H9 (cell line): ENCODE results near the gene SH3RF3. TPM values are rescaled to one million over a fixed set of nuclear protein-coding genes. Genes with fewer than 3 reads are reported as not detected.

Experiments
- DNase-seq: peaks from one replicate; pipeline ENCODE4 v3.0.0-alpha.2; 2017
- H2AFZ ChIP-seq: one replicate; pipeline ENCODE4 v1.6.1; 2013; ENCODE audit warnings: mild to moderate bottlenecking, low read length, control low read depth, moderate library complexity
- H2AK5ac ChIP-seq: 2 replicates; pipeline ENCODE4 v1.6.1; 2013; ENCODE audit warnings: low read length, control low read depth, mixed read lengths; ENCODE audit not compliant: insufficient read length
- H2BK120ac ChIP-seq: one replicate; pipeline ENCODE4 v1.6.1; 2013; ENCODE audit warnings: low read depth, mild to moderate bottlenecking, low read length, control low read depth, inconsistent platforms; ENCODE audit not compliant: poor library complexity, severe bottlenecking
- H2BK12ac ChIP-seq: 2 replicates; pipeline ENCODE4 v1.6.1; 2013; ENCODE audit warnings: low read length, control low read depth, mixed read lengths, low read depth; ENCODE audit not compliant: insufficient read length
- H2BK15ac ChIP-seq: 2 replicates; pipeline ENCODE4 v1.6.1; 2013; ENCODE audit warnings: low read depth, low read length, control low read depth
- H2BK20ac ChIP-seq: one replicate; pipeline ENCODE4 v1.6.1; 2013; ENCODE audit warnings: low read depth, mild to moderate bottlenecking, low read length, control low read depth, inconsistent platforms; ENCODE audit not compliant: poor library complexity, severe bottlenecking
- H2BK5ac ChIP-seq: 2 replicates; pipeline ENCODE4 v1.6.1; 2013; ENCODE audit warnings: low read length, control low read depth, mixed read lengths; ENCODE audit not compliant: insufficient read length
- H3K14ac ChIP-seq: 2 replicates; pipeline ENCODE4 v1.6.1; 2013; ENCODE audit warnings: low read length, control low read depth; ENCODE audit not compliant: insufficient read depth
- H3K18ac ChIP-seq: 2 replicates; pipeline ENCODE4 v1.6.1; 2013; ENCODE audit warnings: low read depth, mild to moderate bottlenecking, mixed read lengths, low read length, control low read depth; ENCODE audit not compliant: insufficient read length
- H3K23ac ChIP-seq: 2 replicates; pipeline ENCODE4 v1.6.1; 2013; ENCODE audit warnings: low read length, control low read depth, mixed read lengths, low read depth; ENCODE audit not compliant: insufficient read length
- H3K23me2 ChIP-seq: 2 replicates; pipeline ENCODE4 v1.6.1; 2013; ENCODE audit warnings: low read depth, mild to moderate bottlenecking, mixed read lengths, low read length, control low read depth; ENCODE audit not compliant: insufficient read length, poor library complexity, severe bottlenecking
- H3K27ac ChIP-seq: 2 replicates; pipeline ENCODE4 v1.5.1; 2013; ENCODE audit warnings: low read length, control low read depth, mixed read lengths, low read depth; ENCODE audit not compliant: insufficient read length
- H3K27me3 ChIP-seq: 2 replicates; pipeline ENCODE4 v1.6.1; 2013; ENCODE audit warnings: low read length, control low read depth, inconsistent platforms; ENCODE audit not compliant: insufficient read depth
- H3K4ac ChIP-seq: 2 replicates; pipeline ENCODE4 v1.6.1; 2013; ENCODE audit warnings: low read depth, mild to moderate bottlenecking, control low read depth, inconsistent platforms, low read length, moderate library complexity
- H3K4me1 ChIP-seq: 2 replicates; pipeline ENCODE4 v1.6.1; 2013; ENCODE audit warnings: low read length, control low read depth, inconsistent platforms; ENCODE audit not compliant: insufficient read depth
- H3K4me2 ChIP-seq: 2 replicates; pipeline ENCODE4 v1.6.1; 2013; ENCODE audit warnings: low read length, control low read depth, mixed read lengths; ENCODE audit not compliant: insufficient read length, insufficient read depth
- H3K56ac ChIP-seq: 2 replicates; pipeline ENCODE4 v1.6.1; 2013; ENCODE audit warnings: low read depth, mild to moderate bottlenecking, mixed read lengths, low read length, control low read depth; ENCODE audit not compliant: insufficient read length
- H3K79me1 ChIP-seq: 2 replicates; pipeline ENCODE4 v1.6.1; 2013; ENCODE audit warnings: low read depth, mild to moderate bottlenecking, moderate library complexity, low read length, control low read depth, inconsistent platforms; ENCODE audit not compliant: insufficient read depth, poor library complexity, severe bottlenecking
- H3K79me2 ChIP-seq: 2 replicates; pipeline ENCODE4 v1.6.1; 2013; ENCODE audit warnings: low read length, control low read depth, inconsistent platforms; ENCODE audit not compliant: insufficient read depth
- H3K9ac ChIP-seq: 2 replicates; pipeline ENCODE4 v1.6.1; 2013; ENCODE audit warnings: low read length, control low read depth, mixed read lengths; ENCODE audit not compliant: insufficient read length; ENCODE audit errors: extremely low read depth
- H3K9me3 ChIP-seq: one replicate; pipeline ENCODE4 v1.6.1; 2013; ENCODE audit warnings: low read depth, low read length, inconsistent platforms; ENCODE audit not compliant: control insufficient read depth
- H3T11ph ChIP-seq: one replicate; pipeline ENCODE4 v1.6.1; 2013; ENCODE audit warnings: mild to moderate bottlenecking, low read length, control low read depth, inconsistent platforms
- H4K20me1 ChIP-seq: one replicate; pipeline ENCODE4 v1.6.1; 2013; ENCODE audit not compliant: control insufficient read depth, insufficient read length, insufficient read depth
- H4K5ac ChIP-seq: 2 replicates; pipeline ENCODE4 v1.6.1; 2013; ENCODE audit warnings: low read depth, mild to moderate bottlenecking, mixed read lengths, low read length, control low read depth; ENCODE audit not compliant: insufficient read length
- H4K8ac ChIP-seq: replicated peaks from 2 replicates; pipeline ENCODE4 v1.6.1; 2013; ENCODE audit warnings: low read length, control low read depth, mixed read lengths, low read depth; ENCODE audit not compliant: insufficient read length
- H4K91ac ChIP-seq: 2 replicates; pipeline ENCODE4 v1.6.1; 2013; ENCODE audit warnings: low read depth, mild to moderate bottlenecking, moderate library complexity, mixed read lengths, low read length, control low read depth; ENCODE audit not compliant: insufficient read length
- H3K27ac Mint-ChIP-seq, 3 experiments: 2 replicates in 2 of 3; 3 replicates in 1 of 3; pipeline ENCODE4 v1.8.0; 2020 to 2021; ENCODE audit warnings: mixed read lengths in 3 of 3, mild to moderate bottlenecking in 1 of 3, moderate library complexity in 1 of 3
- H3K27me3 Mint-ChIP-seq: 2 replicates; pipeline ENCODE4 v1.8.0; 2021; ENCODE audit warnings: low read depth, mild to moderate bottlenecking, moderate library complexity, mixed read lengths
- H3K36me3 Mint-ChIP-seq, 3 experiments: 2 replicates in 2 of 3; 3 replicates in 1 of 3; pipeline ENCODE4 v1.8.0; 2020 to 2021; ENCODE audit warnings: low read depth in 3 of 3, mixed read lengths in 3 of 3; ENCODE audit not compliant: insufficient read depth in 1 of 3
- H3K4me1 Mint-ChIP-seq, 2 experiments: 2 replicates each; pipeline ENCODE4 v1.8.0; 2020; ENCODE audit warnings: mixed read lengths in 2 of 2
- H3K4me3 Mint-ChIP-seq, 2 experiments: 2 replicates in 1 of 2; 3 replicates in 1 of 2; pipeline ENCODE4 v1.8.0; 2020 to 2021; ENCODE audit warnings: mild to moderate bottlenecking in 2 of 2, mixed read lengths in 2 of 2, moderate library complexity in 1 of 2
- H3K9me3 Mint-ChIP-seq, 2 experiments: 2 replicates in 1 of 2; 3 replicates in 1 of 2; pipeline ENCODE4 v1.8.0; 2020; ENCODE audit warnings: mild to moderate bottlenecking in 2 of 2, mixed read lengths in 2 of 2, moderate library complexity in 1 of 2
- CTCF ChIP-seq: fragments of 200-600 bp; sonication (generic); conservative IDR thresholded peaks from 3 replicates; pipeline ENCODE4 v1.8.0; 2021; ENCODE audit warnings: antibody characterized with exemption, mild to moderate bottlenecking
- WGBS: extraction: QIAGEN DNeasy Blood & Tissue Kit; methylation state at CpG from one replicate; pipeline ENCODE4 v1.1.7; 2013; ENCODE audit warnings: missing lambda C conversion rate, low lambda C conversion rate, mixed read lengths; ENCODE audit not compliant: insufficient read length; ENCODE audit errors: extremely low coverage; 5-methylcytosine and 5-hydroxymethylcytosine counted together
- total RNA-seq: library from RNA; stranded (reverse); gene quantifications from 2 replicates; pipeline ENCODE4 v1.2.1, GENCODE V29; 2021

Gene SH3RF3
- total RNA-seq, 1 experiment from 2014 or later = 0.46 TPM

GRCh38 chr2:109212836-109213563 lies 84.0 kb downstream of the SH3RF3 start:
- Histone ChIP-seq H3K14ac (no peak overlapping the region), H3K27me3 (no peaks in the 10 kb centered on the region), H4K20me1 (no peaks in the 10 kb centered on the region), H2BK20ac (no peak overlapping the region), H3K56ac (no peak overlapping the region), H2BK12ac (no peak overlapping the region), H2BK5ac (no peak overlapping the region), H3K79me1 (no peaks in the 10 kb centered on the region), H3K18ac (no peak overlapping the region), H3T11ph (no peak overlapping the region), H4K8ac (no peak overlapping the region), H3K27ac (no peak overlapping the region), H3K79me2 (no peaks in the 10 kb centered on the region), H3K4ac (no peak overlapping the region), H3K4me1 (peaks cover 4% of the 10 kb centered on the region; the same call in 1 of the 2 replicates), H4K91ac (no peak overlapping the region), H3K23me2 (peaks cover 2% of the 10 kb centered on the region), H3K9ac (no peak overlapping the region), H2BK120ac (no peak overlapping the region), H2AFZ (no peak overlapping the region), H3K23ac (no peak overlapping the region), H2BK15ac (no peak overlapping the region), H3K4me2 (no peak overlapping the region), H3K9me3 (no peaks in the 10 kb centered on the region), H4K5ac (no peak overlapping the region), H2AK5ac (no peak overlapping the region)
- Mint-ChIP-seq H3K27ac (no peak overlapping the region; a peak in 1 of 7 replicates), H3K27me3 (peaks cover 8% of the 10 kb centered on the region), H3K9me3 (no peaks in the 10 kb centered on the region), H3K4me1 (peaks cover 18 to 31% of the 10 kb centered on the region in 2 experiments), H3K4me3 (no peak overlapping the region), H3K36me3 (no peaks in the 10 kb centered on the region)
- no peak for TF ChIP-seq CTCF
- no CpG with 5 or more reads among the region's 10 CpGs for WGBS
- DNase-seq = no peak
